Measurements from ENCODE around the gene LAD1.

LAD1 gene

GRCh38 chr1:201346337-201346939, 52.7 kb downstream of the LAD1 start:
- no peak for DNase-seq

GRCh38 chr1:201345081-201345355, 54.1 kb downstream of the LAD1 start:
- DNase-seq, result no peak

- no peak for DNase-seq
Observed at GRCh38 chr1:201344206-201345080, 54.7 kb downstream of the LAD1 start.

- DNase-seq, result no peak
Observed at GRCh38 chr1:201341377-201341776, 57.7 kb downstream of the LAD1 start.

- DNase-seq, result no peak
Observed at GRCh38 chr1:201336711-201337450, 62.2 kb downstream of the LAD1 start.

- no peak for DNase-seq
Observed at GRCh38 chr1:201335901-201336300, 63.2 kb downstream of the LAD1 start.

GRCh38 chr1:201335174-201335870, 63.8 kb downstream of the LAD1 start:
- DNase-seq, result no peak

- DNase-seq, result no peak
Observed at GRCh38 chr1:201334325-201335173, 64.6 kb downstream of the LAD1 start.

GRCh38 chr1:201332616-201333335, 66.3 kb downstream of the LAD1 start:
- DNase-seq, result no peak

GRCh38 chr1:201332021-201332420, 67.1 kb downstream of the LAD1 start:
- no peak for DNase-seq

- no peak for DNase-seq
Observed at GRCh38 chr1:201331166-201331565, 68.0 kb downstream of the LAD1 start.
